ENCODE measurements around the gene OR52E4.

OR52E4 gene

GRCh38 chr11:5929571-5930368 is 49.3 kb downstream of the OR52E4 start:
- DNase-seq: no peak

DNA sequence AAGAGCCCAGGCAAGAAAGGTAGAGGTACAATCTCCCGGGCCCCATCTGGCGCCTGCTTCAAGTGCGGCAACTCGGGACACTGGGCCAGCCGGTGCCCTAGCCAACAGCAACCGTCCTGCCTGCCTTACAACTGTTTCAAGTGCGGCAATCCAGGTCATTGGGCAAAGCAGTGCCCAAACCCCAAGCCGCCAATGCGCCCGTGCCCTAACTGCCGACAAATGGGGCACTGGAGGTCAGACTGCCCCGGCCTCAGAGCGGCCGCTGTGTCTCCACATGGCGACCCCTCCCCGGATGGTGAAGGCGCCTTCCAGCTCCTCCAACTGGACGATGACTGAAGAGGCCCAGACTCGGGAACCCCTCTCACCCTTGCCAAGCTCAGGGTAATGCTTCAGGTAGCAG is 50.2 kb downstream of the OR52E4 start:
- DNase-seq: no peak

DNA sequence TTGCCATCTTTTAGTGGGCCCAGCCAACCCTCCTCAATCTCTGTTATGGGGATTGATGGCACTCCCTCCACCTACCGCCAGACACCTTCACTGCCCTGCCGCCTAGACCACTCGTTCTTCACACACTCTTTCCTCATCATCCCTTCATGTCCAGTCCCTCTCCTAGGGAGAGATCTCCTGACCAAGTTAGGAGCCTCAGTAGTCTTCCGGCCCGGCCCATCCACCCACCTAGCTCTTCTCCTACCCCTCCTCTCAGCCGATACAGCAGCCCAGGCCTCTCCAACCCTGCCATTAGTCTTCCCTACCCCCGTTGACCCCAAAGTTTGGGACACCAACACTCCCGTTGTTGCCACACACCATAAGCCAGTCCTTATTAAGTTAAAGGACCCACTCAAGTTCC is 50.6 kb downstream of the OR52E4 start:
- no peak for DNase-seq

DNA sequence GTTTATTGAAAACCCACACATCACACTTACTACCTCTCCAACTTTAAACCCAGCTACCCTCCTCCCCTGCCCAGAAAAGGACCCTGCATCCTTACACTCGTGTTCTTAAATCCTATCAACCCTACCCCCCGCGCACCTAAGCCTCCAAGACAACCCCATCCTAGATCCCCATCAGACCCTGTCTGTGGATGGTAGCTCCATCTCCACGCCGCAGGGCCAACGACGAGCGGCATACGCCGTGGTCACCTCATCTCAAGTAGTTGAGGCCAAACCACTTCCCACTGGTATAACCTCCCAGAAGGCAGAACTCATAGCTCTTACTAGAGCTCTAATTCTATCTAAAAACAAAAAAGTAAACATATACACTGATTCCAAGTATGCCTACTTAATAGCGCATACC is 52.2 kb downstream of the OR52E4 start:
- no peak for DNase-seq

- no peak for DNase-seq
Measured at GRCh38 chr11:5933116-5933515, 52.7 kb downstream of the OR52E4 start.
